Mucosa of rectum (tissue), 2 donors: ENCODE measurements around the gene DACT3.

ENCODE experiments used
- H3K27ac ChIP-seq, 2 donors: one replicate each; pipeline ENCODE4 v1.7.0; 2013; ENCODE audit warnings: inconsistent platforms in 2 of 2, low read depth in 2 of 2, low read length in 2 of 2
- H3K27me3 ChIP-seq, 2 donors: one replicate each; pipeline ENCODE4 v1.7.0; 2013; ENCODE audit warnings: low read length in 2 of 2; ENCODE audit not compliant: control insufficient read depth in 2 of 2, insufficient read depth in 2 of 2
- H3K36me3 ChIP-seq, 2 donors: one replicate each; pipeline ENCODE4 v1.7.0; 2013; ENCODE audit warnings: low read length in 2 of 2; ENCODE audit not compliant: control insufficient read depth in 2 of 2, insufficient read depth in 2 of 2
- H3K4me1 ChIP-seq, 2 donors: one replicate each; pipeline ENCODE4 v1.7.0; 2013; ENCODE audit warnings: low read length in 2 of 2, mild to moderate bottlenecking in 1 of 2; ENCODE audit not compliant: control insufficient read depth in 2 of 2, insufficient read depth in 2 of 2
- H3K4me3 ChIP-seq, 2 donors: one replicate each; pipeline ENCODE4 v1.7.0; 2013; ENCODE audit warnings: low read length in 2 of 2
- H3K9ac ChIP-seq, 2 donors: one replicate each; pipeline ENCODE4 v1.7.0; 2013; ENCODE audit warnings: low read length in 2 of 2, low read depth in 1 of 2, mild to moderate bottlenecking in 1 of 2
- H3K9me3 ChIP-seq, 2 donors: one replicate each; pipeline ENCODE4 v1.7.0; 2013; ENCODE audit warnings: low read length in 2 of 2; ENCODE audit not compliant: control insufficient read depth in 2 of 2
- donor health status: healthy.
- donor health status: Normal muscosa, but diverticular disease.

Gene DACT3

DNA sequence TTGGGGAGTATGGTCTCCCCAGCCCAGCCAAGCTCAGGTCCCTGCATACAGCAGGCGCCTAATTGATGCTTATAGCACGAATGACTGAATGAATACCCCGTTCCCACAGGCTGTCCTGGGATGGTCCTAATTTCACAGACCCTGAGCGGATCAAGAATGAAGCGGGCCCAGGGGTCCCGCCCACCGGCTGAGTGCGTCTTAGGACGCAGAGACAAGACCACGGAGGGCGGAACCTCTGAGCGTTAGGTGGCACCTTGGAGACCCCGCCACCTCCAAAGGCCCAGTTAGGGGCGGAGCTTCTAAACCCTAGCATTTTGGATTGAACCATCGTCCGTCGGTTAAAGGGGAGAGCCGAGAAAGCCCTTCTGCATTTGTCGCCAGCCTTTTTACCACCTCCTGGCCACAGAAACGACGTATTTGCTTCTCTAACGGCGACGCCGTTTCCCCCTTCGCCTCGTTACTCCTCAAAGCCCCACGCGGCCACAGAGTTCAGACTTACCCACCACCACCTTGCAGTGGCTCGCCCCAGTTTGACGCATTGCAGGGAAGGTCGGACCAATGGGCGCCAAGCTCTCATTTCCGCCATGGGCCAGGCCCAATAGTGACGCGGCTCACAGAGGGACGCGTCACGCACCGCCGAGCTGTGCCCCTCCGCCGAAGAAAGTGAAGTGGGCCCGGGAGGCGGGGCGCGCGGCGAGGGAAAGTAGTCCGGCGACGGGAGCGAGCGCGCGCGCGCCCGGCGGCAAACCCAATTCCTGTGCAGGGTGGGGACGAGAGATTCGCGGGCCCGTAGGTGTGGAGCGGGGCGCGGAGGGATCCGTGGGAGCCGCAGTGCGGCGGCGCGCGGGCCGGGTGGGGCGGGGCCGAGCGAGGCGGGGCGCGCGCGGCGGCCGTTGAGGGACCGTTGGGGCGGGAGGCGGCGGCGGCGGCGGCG is 60.3 kb downstream of the DACT3 start:
- H3K9me3 ChIP-seq, result no peaks in the 10 kb centered on the region
- H3K9ac ChIP-seq, result peak overlapping the region; percentile 99
- H3K4me1 ChIP-seq, result peaks cover 20 to 23% of the 10 kb centered on the region in 2 donors
- H3K27me3 ChIP-seq, result no peaks in the 10 kb centered on the region
- H3K36me3 ChIP-seq, result peaks cover 2 to 3% of the 10 kb centered on the region in 2 donors
- peak overlapping the region; percentile 87 to 92 for H3K4me3 ChIP-seq
- peak overlapping the region; percentile 98 for H3K27ac ChIP-seq

DNA sequence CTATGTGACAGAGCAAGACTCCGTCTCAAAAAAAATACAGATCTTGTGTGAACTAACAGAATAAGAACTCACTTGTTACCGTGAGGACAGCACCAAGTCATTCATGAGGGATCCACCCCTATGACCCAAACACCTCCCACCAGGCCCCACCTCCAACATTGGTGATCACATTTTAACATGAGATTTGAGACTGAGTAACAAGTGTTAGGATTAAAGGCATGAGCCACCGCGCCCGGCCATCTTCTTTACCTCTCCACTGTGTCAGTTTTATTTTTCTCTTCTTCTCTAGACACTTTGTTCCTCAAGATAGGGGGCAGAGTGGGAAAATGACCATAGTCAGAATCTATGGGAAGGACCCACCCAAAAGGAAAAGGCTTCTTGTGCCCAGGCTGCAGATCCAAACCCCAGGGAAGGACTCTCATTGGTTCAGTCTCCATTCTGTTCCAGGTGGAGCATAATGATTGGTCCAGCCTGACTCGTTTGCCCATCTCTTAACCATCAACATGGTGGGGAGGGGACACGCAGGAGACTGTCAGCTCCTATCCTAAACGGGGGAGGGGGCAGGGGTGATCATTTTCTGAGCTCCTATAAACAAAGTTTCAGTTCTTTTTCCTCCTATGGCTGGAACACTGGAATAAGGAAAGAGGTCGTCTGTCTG is 61.1 kb downstream of the DACT3 start:
- Histone ChIP-seq H3K4me1 (peaks cover 20 to 23% of the 10 kb centered on the region in 2 donors), H3K27me3 (no peaks in the 10 kb centered on the region), H3K9me3 (no peaks in the 10 kb centered on the region), H3K27ac (peak overlapping the region; percentile 98), H3K4me3 (peak overlapping the region; percentile 87 to 92), H3K9ac (peak overlapping the region; percentile 96 to 99), H3K36me3 (no peaks in the 10 kb centered on the region)

DNA sequence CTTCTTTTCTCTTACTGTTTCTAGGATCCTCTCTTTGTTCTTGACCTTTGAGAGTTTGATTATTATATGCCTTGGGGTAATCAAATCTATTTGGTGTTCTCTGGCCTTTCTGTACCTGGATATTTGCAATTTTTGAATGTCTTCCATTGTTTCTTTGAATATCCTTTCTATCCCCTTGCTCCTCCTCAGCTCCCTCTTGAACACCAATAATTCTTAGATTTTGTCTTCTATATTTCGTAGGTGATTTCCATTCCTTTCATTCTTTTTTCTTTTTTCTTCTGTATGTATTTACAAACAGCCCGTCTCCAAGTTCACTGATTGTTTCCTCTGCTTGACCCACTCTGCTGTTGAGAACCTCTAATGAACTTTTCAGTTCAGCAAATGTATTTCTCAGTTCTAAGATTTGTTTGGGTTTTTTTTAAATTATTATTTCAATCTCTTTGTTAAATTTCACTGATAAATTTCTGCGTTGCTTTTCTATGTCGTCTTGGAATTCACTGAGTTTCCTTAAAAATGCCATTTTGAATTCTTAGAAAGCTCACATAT is 62.5 kb downstream of the DACT3 start:
- Histone ChIP-seq H3K9me3 (no peaks in the 10 kb centered on the region), H3K27ac (no peak overlapping the region), H3K4me1 (peaks cover 12 to 14% of the 10 kb centered on the region in 2 donors), H3K27me3 (no peaks in the 10 kb centered on the region), H3K36me3 (no peaks in the 10 kb centered on the region), H3K4me3 (no peak overlapping the region), H3K9ac (no peak overlapping the region)
